ENCODE measurements around the gene PSMD12. TPM values are rescaled to one million over a fixed set of nuclear protein-coding genes. Genes with fewer than 3 reads are reported as not detected.

Gene PSMD12
- polyA plus RNA-seq, 1 of the 3 experiments (the other 2 are of a cell fraction), result 31.4 TPM

- Histone ChIP-seq H2AFZ (ENCODE audit: low read depth) (no peak overlapping the region), H3K4me1 (ENCODE audit: control insufficient read depth in 1 of 2, insufficient read depth in 2 of 2, low read depth in 1 of 2, low read length in 1 of 2) (no peaks in the 10 kb centered on the region), H3K27ac (ENCODE audit: low read depth in 2 of 2, low read length in 1 of 2) (no peak overlapping the region), H3K4me3 (ENCODE audit: low read depth in 2 of 2, low read length in 1 of 2) (no peak overlapping the region), H3K36me3 (replicated peaks in 1 of 2; ENCODE audit: control insufficient read depth in 1 of 2, insufficient read depth in 2 of 2, low read length in 1 of 2) (no peaks in the 10 kb centered on the region), H3K9me2 (no peaks in the 10 kb centered on the region), H3K27me3 (ENCODE audit: insufficient read depth) (no peaks in the 10 kb centered on the region), H4K20me1 (ENCODE audit: insufficient read depth) (no peaks in the 10 kb centered on the region), H3K4me2 (no peak overlapping the region), H3K9ac (no peak overlapping the region), H3K79me2 (ENCODE audit: insufficient read depth) (no peaks in the 10 kb centered on the region), H3K9me3 (no peaks in the 10 kb centered on the region), H3F3A (replicated peaks; ENCODE audit: insufficient read depth) (no peaks in the 10 kb centered on the region)
- TF ChIP-seq EP300 (IDR thresholded peaks at IDR 0.05; ENCODE audit: borderline replicate concordance in 1 of 2, low read depth in 1 of 2, low read length in 1 of 2) (no peak), RXRA (IDR thresholded peaks at IDR 0.05; ENCODE audit: borderline replicate concordance, low read depth) (no peak), TCF12 (IDR thresholded peaks at IDR 0.05) (no peak), CTCF (IDR thresholded peaks at IDR 0.05) (peak; percentile 77), MXI1 (IDR thresholded peaks at IDR 0.05; ENCODE audit: low read depth, low read length) (no peak), TAF1 (IDR thresholded peaks at IDR 0.05; ENCODE audit: borderline replicate concordance, low read depth, low read length) (no peak), SMC3 (IDR thresholded peaks at IDR 0.05; ENCODE audit: low read depth, low read length) (peak; percentile 51), USF2 (IDR thresholded peaks at IDR 0.05; ENCODE audit: borderline replicate concordance, low read depth, low read length) (no peak), ELF1 (IDR thresholded peaks at IDR 0.05) (no peak), RAD21 (IDR thresholded peaks at IDR 0.05; ENCODE audit: low read length) (peak; percentile 62), IRF3 (IDR thresholded peaks at IDR 0.05; ENCODE audit: low read depth, low read length) (no peak), NRF1 (IDR thresholded peaks at IDR 0.05; ENCODE audit: low read depth, low read length) (no peak), JUND (IDR thresholded peaks at IDR 0.05) (no peak), PBX3 (IDR thresholded peaks at IDR 0.05) (no peak), FOXM1 (IDR thresholded peaks at IDR 0.05; ENCODE audit: low read depth) (no peak), USF1 (IDR thresholded peaks at IDR 0.05; ENCODE audit: borderline replicate concordance, low read depth) (no peak), GABPA (IDR thresholded peaks at IDR 0.05; ENCODE audit: low read depth) (no peak), SIN3A (IDR thresholded peaks at IDR 0.05; ENCODE audit: borderline replicate concordance, low read depth, low read length) (no peak), YY1 (IDR thresholded peaks at IDR 0.05; ENCODE audit: low read depth) (no peak), MEF2A (IDR thresholded peaks at IDR 0.05; ENCODE audit: borderline replicate concordance, low read depth) (no peak)
- DNase-seq, result peak; percentile 62
- ChIA-PET CTCF (interaction anchor here (0.7 to 1.5 kb wide), 6 partner anchors 8 to 1093 kb away, joined by 3 to 4 read pairs (median 4); no protein-coding TSS in a partner anchor), POLR2A (no interaction called here)
- 72% methylated on average over 32 of the region's 32 CpGs for WGBS (ENCODE audit: low lambda C conversion rate)
Observed at GRCh38 chr17:67293251-67294203, 72.8 kb downstream of the PSMD12 start.

Measured in SK-N-SH (cell line).